ENCODE results near the gene PCDHGB1.
A peak's percentile ranks its signal among the peaks of the same experiment; 100 is the strongest.
"Not testable (repeated sequence)": the region's sequence is repeated elsewhere in the genome, so short reads cannot be mapped to it uniquely, and the experiment has no call there.

Gene PCDHGB1

DNA sequence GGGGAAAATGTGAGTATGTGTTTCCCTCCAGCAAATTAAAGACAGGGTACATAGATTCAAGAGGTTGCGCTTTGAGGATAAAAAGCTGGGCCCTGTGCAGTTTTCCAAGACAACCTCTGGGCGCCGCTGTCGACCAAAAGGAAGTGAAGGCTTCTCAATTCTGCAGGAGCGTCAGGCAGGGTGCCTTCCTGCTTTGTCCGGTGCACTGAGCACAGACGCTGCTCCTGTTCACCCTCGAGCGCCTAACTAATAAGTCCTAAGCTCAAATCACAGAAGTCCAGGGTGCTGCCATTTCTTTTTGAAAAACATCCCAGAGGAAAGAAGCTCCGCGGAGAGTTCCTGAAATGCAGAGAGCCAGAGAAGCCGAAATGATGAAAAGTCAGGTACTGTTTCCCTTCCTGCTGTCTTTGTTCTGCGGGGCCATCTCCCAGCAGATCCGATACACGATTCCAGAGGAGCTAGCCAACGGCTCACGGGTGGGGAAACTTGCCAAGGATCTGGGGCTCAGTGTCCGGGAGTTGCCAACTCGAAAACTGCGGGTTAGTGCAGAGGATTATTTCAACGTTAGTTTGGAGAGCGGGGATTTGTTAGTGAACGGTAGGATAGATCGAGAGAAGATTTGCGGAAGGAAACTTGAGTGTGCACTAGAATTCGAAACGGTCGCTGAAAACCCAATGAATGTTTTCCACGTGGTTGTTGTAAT lies at the start of gene PCDHGB1:
Gene PCDHGB1 (plus strand): TSS at position 183 of the 703 bp plus-strand sequence. CDS start 162 bp downstream, at position 345.
- DNase-seq (ENCODE audit: low spot score): peak; percentile 76
- TF ChIP-seq, protein P1, sequence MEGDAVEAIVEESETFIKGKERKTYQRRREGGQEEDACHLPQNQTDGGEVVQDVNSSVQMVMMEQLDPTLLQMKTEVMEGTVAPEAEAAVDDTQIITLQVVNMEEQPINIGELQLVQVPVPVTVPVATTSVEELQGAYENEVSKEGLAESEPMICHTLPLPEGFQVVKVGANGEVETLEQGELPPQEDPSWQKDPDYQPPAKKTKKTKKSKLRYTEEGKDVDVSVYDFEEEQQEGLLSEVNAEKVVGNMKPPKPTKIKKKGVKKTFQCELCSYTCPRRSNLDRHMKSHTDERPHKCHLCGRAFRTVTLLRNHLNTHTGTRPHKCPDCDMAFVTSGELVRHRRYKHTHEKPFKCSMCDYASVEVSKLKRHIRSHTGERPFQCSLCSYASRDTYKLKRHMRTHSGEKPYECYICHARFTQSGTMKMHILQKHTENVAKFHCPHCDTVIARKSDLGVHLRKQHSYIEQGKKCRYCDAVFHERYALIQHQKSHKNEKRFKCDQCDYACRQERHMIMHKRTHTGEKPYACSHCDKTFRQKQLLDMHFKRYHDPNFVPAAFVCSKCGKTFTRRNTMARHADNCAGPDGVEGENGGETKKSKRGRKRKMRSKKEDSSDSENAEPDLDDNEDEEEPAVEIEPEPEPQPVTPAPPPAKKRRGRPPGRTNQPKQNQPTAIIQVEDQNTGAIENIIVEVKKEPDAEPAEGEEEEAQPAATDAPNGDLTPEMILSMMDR (IDR thresholded peaks at IDR 0.05; ENCODE audit: borderline replicate concordance, control extremely low read depth, extremely low read depth, insufficient read depth, missing control alignments): peak; percentile 43
- in situ Hi-C loops (cut with MboI; ENCODE audit: low sequenced_read_pairs, unreplicated experiment): no loop called here

DNA sequence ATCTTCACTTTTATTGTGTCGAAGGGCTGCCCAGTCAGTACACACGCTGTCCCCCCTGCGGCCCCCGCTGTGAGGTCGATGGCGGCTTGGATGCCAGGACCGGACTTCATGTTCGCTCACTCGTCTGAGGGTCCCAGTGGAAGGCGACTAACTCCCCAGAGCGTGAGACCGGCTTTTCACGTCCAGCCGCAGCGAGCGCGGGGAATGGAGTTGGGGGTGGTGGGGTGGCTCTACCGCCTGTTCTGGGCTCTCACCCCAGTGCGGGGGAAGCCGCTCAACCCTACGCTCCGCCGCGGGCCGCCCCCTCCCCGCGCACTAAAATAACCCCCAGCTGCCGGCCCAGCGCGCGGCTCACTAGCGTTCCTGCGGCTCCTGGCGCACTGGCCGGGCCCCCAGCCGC lies 46.1 kb upstream of the PCDHGB1 start, which contains the start of gene SLC25A2:
Gene SLC25A2 (minus strand): TSS at position 294 of the 400 bp plus-strand sequence. CDS start 184 bp downstream, at position 110.
- TF ChIP-seq, protein P1 (IDR thresholded peaks at IDR 0.05; ENCODE audit: borderline replicate concordance, control extremely low read depth, extremely low read depth, insufficient read depth, missing control alignments): no peak
- in situ Hi-C loops (cut with MboI; ENCODE audit: low sequenced_read_pairs, unreplicated experiment): no loop called here
- DNase-seq (ENCODE audit: low spot score): no peak

DNA sequence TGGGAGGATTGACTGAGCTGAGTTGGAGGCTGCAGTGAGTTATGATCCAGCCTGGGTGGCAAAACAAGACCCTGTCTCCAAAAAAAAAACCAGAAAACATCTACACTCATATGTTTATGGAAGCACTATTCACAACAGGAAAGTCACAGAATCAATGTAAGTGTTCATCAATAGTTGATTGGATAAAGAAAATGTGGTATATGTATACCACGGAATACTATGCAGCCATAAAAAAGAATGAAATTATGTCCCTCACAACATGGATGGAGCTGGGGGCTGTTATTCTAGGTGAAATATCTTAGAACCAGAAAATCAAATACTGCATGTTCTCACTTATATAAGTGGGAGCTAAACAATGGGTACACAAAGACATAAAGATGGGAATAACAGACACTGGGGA lies 43.3 kb upstream of the PCDHGB1 start:
- TF ChIP-seq, protein P1 (IDR thresholded peaks at IDR 0.05; ENCODE audit: borderline replicate concordance, control extremely low read depth, extremely low read depth, insufficient read depth, missing control alignments): no peak
- no peak for DNase-seq (ENCODE audit: low spot score)
- in situ Hi-C loops (cut with MboI; ENCODE audit: low sequenced_read_pairs, unreplicated experiment): no loop called here

DNA sequence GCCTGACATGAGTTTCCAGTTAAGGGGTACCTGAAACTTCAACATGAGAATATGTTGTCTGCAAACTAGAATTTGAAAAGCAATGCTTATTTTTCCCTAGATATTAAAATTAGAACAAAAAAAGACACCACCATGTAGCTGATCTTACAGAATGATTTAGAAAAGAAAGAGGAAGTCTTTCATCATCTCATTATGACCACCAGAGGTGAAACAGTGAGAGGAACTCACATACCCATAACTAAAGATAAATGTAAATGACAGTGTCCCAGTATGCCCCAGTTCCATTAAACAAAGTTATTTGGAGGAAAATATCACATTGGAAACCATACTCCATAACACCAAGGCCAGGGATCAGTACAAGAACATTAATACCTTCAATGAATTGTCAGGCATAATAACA lies 36.2 kb upstream of the PCDHGB1 start:
- TF ChIP-seq, protein P1 (IDR thresholded peaks at IDR 0.05; ENCODE audit: borderline replicate concordance, control extremely low read depth, extremely low read depth, insufficient read depth, missing control alignments): no peak
- no peak for DNase-seq (ENCODE audit: low spot score)
- in situ Hi-C loops (cut with MboI; ENCODE audit: low sequenced_read_pairs, unreplicated experiment): no loop called here

DNA sequence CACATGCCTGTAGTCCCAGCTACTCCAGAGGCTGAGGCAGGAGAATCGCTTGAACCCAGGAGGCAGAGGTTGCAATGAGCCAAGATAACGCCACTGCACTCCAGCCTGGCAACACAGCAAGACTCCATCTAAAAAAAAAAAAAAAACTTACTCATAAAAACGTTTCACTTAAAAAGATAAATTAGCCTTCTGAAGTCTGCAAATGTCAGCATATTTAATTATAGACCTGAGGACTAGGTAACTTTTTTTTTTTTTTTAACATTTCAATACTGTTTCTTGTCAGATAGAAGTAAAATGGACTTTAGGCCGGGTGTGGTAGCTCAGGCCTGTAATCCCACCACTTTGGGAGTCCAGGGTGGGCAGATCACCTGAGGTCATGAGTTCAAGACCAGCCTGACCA lies 32.9 kb upstream of the PCDHGB1 start:
- in situ Hi-C loops (cut with MboI; ENCODE audit: low sequenced_read_pairs, unreplicated experiment); DNase-seq (ENCODE audit: low spot score): not testable (repeated sequence)

DNA sequence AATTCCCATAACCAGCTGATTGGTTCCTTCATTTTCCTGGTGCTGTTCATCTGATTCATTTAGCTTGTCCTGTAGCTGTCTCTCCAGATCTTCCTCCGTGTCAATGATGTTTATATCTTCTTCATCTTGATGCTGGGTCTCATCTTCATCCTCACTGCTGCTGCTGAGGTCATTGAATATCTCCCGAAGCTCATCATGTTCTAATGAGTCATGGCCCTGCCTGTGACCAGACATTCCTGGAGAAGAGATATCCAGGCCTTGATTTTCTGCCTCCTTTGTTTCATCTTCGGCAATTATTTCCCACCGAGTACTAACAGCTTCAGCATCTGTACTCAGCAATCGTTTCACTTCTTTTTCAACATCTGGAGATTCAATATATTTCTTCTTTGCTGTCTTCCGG lies 30.7 kb upstream of the PCDHGB1 start:
- in situ Hi-C loops (cut with MboI; ENCODE audit: low sequenced_read_pairs, unreplicated experiment): no loop called here
- TF ChIP-seq, protein P1 (IDR thresholded peaks at IDR 0.05; ENCODE audit: borderline replicate concordance, control extremely low read depth, extremely low read depth, insufficient read depth, missing control alignments): no peak

DNA sequence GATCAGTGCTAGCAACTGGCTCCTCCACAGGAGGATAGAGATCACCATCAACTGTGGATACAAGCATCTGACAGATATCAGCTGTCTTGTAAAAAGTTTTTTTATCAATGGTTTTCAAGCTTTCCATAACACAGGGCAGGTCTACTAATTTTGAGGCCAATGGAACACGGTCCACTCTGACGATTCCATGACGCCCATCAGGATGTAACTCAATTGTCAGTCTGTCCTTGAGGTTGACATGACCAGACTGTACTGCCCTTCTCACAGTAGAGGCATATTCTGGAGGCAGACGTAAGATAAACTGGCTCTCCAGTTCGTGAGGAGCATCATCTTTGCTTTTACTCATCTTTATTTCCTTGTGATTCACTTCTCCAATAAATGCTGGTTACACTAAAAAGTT lies 30.2 kb upstream of the PCDHGB1 start:
- in situ Hi-C loops (cut with MboI; ENCODE audit: low sequenced_read_pairs, unreplicated experiment): no loop called here
- DNase-seq (ENCODE audit: low spot score): no peak
- TF ChIP-seq, protein P1 (IDR thresholded peaks at IDR 0.05; ENCODE audit: borderline replicate concordance, control extremely low read depth, extremely low read depth, insufficient read depth, missing control alignments): no peak

More for the DNA sequence above, 30.7 kb upstream of the PCDHGB1 start:
- DNase-seq (ENCODE audit: low spot score): no peak

Measured in GM13976 (cell line).